Measurements from ENCODE around the gene ANKFY1. TPM values are rescaled to one million over a fixed set of nuclear protein-coding genes. Genes with fewer than 3 reads are reported as not detected.

Gene ANKFY1
- total RNA-seq, 2 donors from 2014 or later: 17.9 to 40.5 TPM

DNA sequence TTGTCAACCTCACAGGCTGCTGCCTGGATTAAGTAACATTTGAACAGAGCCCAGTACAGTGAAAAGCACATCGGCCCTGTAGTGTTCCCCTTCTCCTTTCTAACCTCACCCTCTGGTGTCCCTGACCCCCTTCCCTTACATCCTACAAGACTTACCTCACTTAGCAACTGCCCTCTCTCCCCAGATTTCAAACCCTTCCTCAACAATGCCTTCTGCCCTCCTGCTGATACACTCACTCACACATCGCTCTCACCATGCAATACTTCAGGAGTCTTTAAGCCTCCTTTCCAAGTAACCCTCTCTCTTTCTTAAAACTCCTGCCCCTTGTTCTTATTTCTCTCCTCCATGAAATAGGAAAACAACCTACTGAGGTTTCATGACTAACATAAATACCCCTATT lies 138.8 kb downstream of the ANKFY1 start:
- ATAC-seq (no peak), DNase-seq (no peak)
- intact Hi-C loops (cut with DNase I): no loop called here
- Histone ChIP-seq H3K27ac (no peak overlapping the region), H3K4me1 (no peaks in the 10 kb centered on the region), H3K36me3 (replicated peaks in 1 of 2; ENCODE audit: insufficient read depth in 1 of 2, low read depth in 2 of 2) (peaks cover 0 to 12% of the 10 kb centered on the region in 2 donors), H3K4me3 (no peak overlapping the region), H3K9me3 (no peaks in the 10 kb centered on the region), H3K27me3 (no peaks in the 10 kb centered on the region)
- 89 to 95% methylated on average over 2 of the region's 2 CpGs for WGBS, 2 donors
- no peak for TF ChIP-seq POLR2A (IDR thresholded peaks at IDR 0.05)
- TF ChIP-seq, protein P1, sequence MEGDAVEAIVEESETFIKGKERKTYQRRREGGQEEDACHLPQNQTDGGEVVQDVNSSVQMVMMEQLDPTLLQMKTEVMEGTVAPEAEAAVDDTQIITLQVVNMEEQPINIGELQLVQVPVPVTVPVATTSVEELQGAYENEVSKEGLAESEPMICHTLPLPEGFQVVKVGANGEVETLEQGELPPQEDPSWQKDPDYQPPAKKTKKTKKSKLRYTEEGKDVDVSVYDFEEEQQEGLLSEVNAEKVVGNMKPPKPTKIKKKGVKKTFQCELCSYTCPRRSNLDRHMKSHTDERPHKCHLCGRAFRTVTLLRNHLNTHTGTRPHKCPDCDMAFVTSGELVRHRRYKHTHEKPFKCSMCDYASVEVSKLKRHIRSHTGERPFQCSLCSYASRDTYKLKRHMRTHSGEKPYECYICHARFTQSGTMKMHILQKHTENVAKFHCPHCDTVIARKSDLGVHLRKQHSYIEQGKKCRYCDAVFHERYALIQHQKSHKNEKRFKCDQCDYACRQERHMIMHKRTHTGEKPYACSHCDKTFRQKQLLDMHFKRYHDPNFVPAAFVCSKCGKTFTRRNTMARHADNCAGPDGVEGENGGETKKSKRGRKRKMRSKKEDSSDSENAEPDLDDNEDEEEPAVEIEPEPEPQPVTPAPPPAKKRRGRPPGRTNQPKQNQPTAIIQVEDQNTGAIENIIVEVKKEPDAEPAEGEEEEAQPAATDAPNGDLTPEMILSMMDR (IDR thresholded peaks at IDR 0.05): no peak

DNA sequence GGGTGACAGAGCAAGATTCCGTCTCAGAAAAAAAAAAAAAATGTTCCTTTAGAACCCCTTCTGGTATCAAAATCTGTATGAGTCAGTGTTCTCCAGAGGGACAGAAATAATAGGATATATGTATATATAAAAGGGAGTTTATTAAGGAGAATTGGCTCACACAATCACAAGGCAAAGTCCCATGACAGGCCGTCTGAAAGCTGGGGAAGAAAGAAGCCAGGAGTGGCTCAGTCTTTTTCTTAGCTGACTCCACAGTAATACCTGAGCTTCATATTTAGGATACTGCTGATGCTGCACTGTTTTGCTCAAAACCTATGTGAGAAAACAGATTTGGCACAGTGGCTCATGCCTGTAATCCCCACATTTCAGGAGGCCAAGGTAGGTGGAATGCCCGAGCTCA lies 143.4 kb downstream of the ANKFY1 start:
- Histone ChIP-seq H3K36me3 (replicated peaks in 1 of 2; ENCODE audit: insufficient read depth in 1 of 2, low read depth in 2 of 2) (peaks cover 0 to 20% of the 10 kb centered on the region in 2 donors), H3K4me3 (no peak overlapping the region), H3K9me3 (no peaks in the 10 kb centered on the region), H3K27me3 (no peaks in the 10 kb centered on the region), H3K4me1 (no peaks in the 10 kb centered on the region), H3K27ac (no peak overlapping the region)
- WGBS, 2 donors: 88 to 94% methylated on average over 3 of the region's 3 CpGs
- ATAC-seq: no peak
- intact Hi-C loops (cut with DNase I): no loop called here
- DNase-seq: no peak
- TF ChIP-seq, protein P1 (IDR thresholded peaks at IDR 0.05): no peak
- TF ChIP-seq POLR2A (IDR thresholded peaks at IDR 0.05): no peak

DNA sequence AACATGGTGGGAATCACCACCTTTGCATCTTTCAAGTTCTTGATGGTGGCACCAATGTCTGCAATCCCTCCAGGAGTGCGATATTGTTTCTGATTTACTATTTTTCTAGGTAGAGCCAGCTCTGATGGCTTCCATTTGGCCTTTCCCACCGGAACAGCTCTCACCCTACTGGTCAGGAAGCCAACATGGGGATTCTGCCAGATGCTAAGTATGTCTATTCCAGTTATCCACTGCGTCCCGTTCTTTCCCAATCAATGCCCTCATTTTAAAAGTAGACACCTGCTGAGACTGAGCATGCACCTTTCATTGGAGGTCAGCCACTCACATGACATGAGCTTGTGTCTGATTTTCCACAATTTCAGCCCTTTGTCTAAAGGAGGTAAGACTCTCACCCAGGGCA lies 144.5 kb downstream of the ANKFY1 start:
- Histone ChIP-seq H3K27me3 (no peaks in the 10 kb centered on the region), H3K36me3 (replicated peaks in 1 of 2; ENCODE audit: insufficient read depth in 1 of 2, low read depth in 2 of 2) (peaks cover 0 to 23% of the 10 kb centered on the region in 2 donors), H3K4me1 (no peaks in the 10 kb centered on the region), H3K27ac (no peak overlapping the region), H3K9me3 (no peaks in the 10 kb centered on the region), H3K4me3 (no peak overlapping the region)
- WGBS, 2 donors: 64 to 73% methylated on average over 4 of the region's 4 CpGs
- DNase-seq (no peak), ATAC-seq (no peak)
- intact Hi-C loops (cut with DNase I): no loop called here
- no peak for TF ChIP-seq POLR2A (IDR thresholded peaks at IDR 0.05)
- TF ChIP-seq, protein P1 (IDR thresholded peaks at IDR 0.05): no peak

DNA sequence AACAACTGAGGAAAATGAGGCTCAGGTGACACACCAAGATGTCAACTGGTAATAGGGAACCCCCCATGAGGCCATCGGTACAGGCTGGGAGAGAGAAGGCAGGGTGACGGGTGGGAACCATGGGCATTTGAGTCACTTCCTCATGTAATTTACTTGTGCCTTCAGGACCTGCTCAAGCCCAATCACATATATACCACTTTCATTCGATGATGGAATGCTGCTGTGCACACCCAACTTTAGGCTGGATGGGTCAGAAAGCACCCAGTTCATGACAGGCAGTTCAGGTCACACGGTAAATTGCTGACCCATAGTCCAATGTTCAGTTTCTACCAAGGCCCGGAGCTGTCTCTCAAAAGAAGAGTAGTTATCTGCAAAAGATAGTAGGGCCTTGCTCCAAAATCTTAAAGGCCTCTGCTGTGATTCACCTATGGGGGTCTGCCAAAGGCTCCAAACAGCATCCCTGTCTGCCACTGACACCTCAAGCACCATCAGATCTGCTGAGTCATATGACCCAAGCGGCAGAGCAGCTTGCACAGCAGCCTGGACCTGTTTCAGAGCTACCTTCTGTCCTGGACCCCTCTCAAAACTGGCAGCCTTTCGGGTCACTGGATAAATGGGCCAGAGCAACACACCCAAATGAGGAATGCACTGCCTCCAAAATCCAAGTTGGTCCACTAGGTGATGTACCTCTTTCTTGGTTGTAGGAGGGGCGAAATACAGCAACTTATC lies 145.6 kb downstream of the ANKFY1 start:
- ATAC-seq (no peak), DNase-seq (no peak)
- Histone ChIP-seq H3K9me3 (no peaks in the 10 kb centered on the region), H3K27ac (no peak overlapping the region), H3K4me3 (no peak overlapping the region), H3K36me3 (replicated peaks in 1 of 2; ENCODE audit: insufficient read depth in 1 of 2, low read depth in 2 of 2) (peaks cover 0 to 26% of the 10 kb centered on the region in 2 donors), H3K27me3 (no peaks in the 10 kb centered on the region), H3K4me1 (no peaks in the 10 kb centered on the region)
- TF ChIP-seq, protein P1 (IDR thresholded peaks at IDR 0.05): no peak
- no peak for TF ChIP-seq POLR2A (IDR thresholded peaks at IDR 0.05)
- WGBS, 2 donors: 70 to 83% methylated on average over 6 to 8 of the region's 8 CpGs
- intact Hi-C loops (cut with DNase I): no loop called here

DNA sequence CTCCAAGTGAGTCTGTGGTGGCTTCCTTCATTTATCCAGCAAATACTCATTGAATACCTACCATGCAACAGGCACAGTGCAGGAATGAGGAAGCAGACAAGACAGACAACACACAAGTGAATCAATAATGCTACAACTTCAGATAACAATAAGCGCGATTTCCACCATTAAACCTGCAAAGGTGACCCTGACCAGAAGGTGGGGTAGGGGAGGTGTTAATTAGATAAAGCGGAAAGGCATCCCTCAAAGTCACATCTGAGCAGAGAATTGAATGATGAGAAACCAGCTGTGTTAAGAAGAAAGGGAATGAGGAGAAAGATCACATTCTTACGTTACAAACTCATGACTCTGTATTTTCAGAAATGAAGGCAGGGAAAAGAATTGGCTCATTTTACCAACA lies 147.3 kb downstream of the ANKFY1 start:
- 61 to 64% methylated on average over 4 of the region's 4 CpGs for WGBS, 2 donors
- peaks cover 0 to 26% of the 10 kb centered on the region in 2 donors for H3K36me3 ChIP-seq (replicated peaks in 1 of 2; ENCODE audit: insufficient read depth in 1 of 2, low read depth in 2 of 2)
- intact Hi-C loops (cut with DNase I): no loop called here

More for the DNA sequence above, 147.3 kb downstream of the ANKFY1 start:
- no peak overlapping the region for H3K27ac ChIP-seq
- H3K9me3 ChIP-seq: no peaks in the 10 kb centered on the region
- H3K27me3 ChIP-seq: no peaks in the 10 kb centered on the region
- no peak overlapping the region for H3K4me3 ChIP-seq
- DNase-seq (no peak), ATAC-seq (peak; percentile 35)
- no peak for TF ChIP-seq POLR2A (IDR thresholded peaks at IDR 0.05)
- TF ChIP-seq, protein P1 (IDR thresholded peaks at IDR 0.05): no peak
- H3K4me1 ChIP-seq: no peaks in the 10 kb centered on the region

Measured in body of pancreas (tissue), 4 donors.